ENCODE results near the gene DCLK1. TPM values are rescaled to one million over a fixed set of nuclear protein-coding genes. Genes with fewer than 3 reads are reported as not detected.

The DCLK1 gene
- total RNA-seq, 1 experiment from 2014 or later: 0.10 TPM

GRCh38 chr13:36151591-36151990, 20.4 kb upstream of the DCLK1 start:
- Histone ChIP-seq H3K9me2 (ENCODE audit: insufficient read depth) (no peaks in the 10 kb centered on the region), H3K27ac (ENCODE audit: low read depth, low read length) (no peak overlapping the region), H3K9me3 (ENCODE audit: control insufficient read depth in 1 of 2, insufficient read depth in 1 of 2, low read depth in 1 of 2, low read length in 2 of 2) (peaks cover 0 to 24% of the 10 kb centered on the region in 2 experiments; a peak in 2 of 4 replicates), H3K4me3 (replicated peaks in 1 of 2; ENCODE audit: low read depth in 1 of 2, low read length in 2 of 2) (no peak overlapping the region), H3K36me3 (ENCODE audit: control insufficient read depth in 1 of 2, insufficient read depth in 2 of 2, low read length in 2 of 2) (no peaks in the 10 kb centered on the region), H4K20me1 (ENCODE audit: insufficient read depth) (no peaks in the 10 kb centered on the region), H3K79me2 (ENCODE audit: insufficient read depth, low read length) (no peaks in the 10 kb centered on the region), H3K27me3 (ENCODE audit: insufficient read depth, low read length) (no peaks in the 10 kb centered on the region), H3K4me2 (ENCODE audit: low read length) (no peak overlapping the region), H2AFZ (ENCODE audit: low read depth, low read length, poor library complexity, severe bottlenecking) (no peak overlapping the region), H3K9ac (ENCODE audit: low read length) (no peak overlapping the region), H3K4me1 (ENCODE audit: control insufficient read depth in 1 of 2, insufficient read depth in 2 of 2, low read length in 2 of 2) (no peaks in the 10 kb centered on the region)
- intact Hi-C loops (cut with micrococcal nuclease): no loop called here
- DNase-seq (ENCODE audit: low read depth, low spot score): no peak
- TF ChIP-seq SIN3A (IDR thresholded peaks at IDR 0.05; ENCODE audit: low read depth) (no peak), POLR2A (IDR thresholded peaks at IDR 0.05; ENCODE audit: borderline replicate concordance, extremely low read depth, insufficient read depth, insufficient read length) (no peak), CEBPB (IDR thresholded peaks at IDR 0.05; ENCODE audit: low read depth) (no peak), EGR1 (IDR thresholded peaks at IDR 0.05; ENCODE audit: low read depth) (no peak), SP1 (IDR thresholded peaks at IDR 0.05; ENCODE audit: low read depth) (no peak), ZBTB33 (IDR thresholded peaks at IDR 0.05; ENCODE audit: extremely low read depth, insufficient replicate concordance, low read length) (no peak), CBX3 (IDR thresholded peaks at IDR 0.05; ENCODE audit: low read depth) (no peak), SRF (IDR thresholded peaks at IDR 0.05; ENCODE audit: low read depth) (no peak), JUND (IDR thresholded peaks at IDR 0.05) (no peak)
- no TSS peak for BruUV-seq (replicated peaks)
- ChIA-PET RAD21 (ENCODE audit: low non-redundant PET in 1 of 2, low total read pairs in 2 of 2, uncharacterized antibody in 2 of 2, unreplicated experiment in 2 of 2) (no interaction called here), CTCF (no interaction called here), POLR2A (no interaction called here)
- no peak for ATAC-seq

GRCh38 chr13:36148446-36148845, 17.3 kb upstream of the DCLK1 start:
- no peaks in the 10 kb centered on the region for H3K27me3 ChIP-seq (ENCODE audit: insufficient read depth, low read length)
- intact Hi-C loops (cut with micrococcal nuclease): no loop called here
- no peaks in the 10 kb centered on the region for H3K79me2 ChIP-seq (ENCODE audit: insufficient read depth, low read length)
- CTCF ChIA-PET: no interaction called here
- RAD21 ChIA-PET (ENCODE audit: low non-redundant PET in 1 of 2, low total read pairs in 2 of 2, uncharacterized antibody in 2 of 2, unreplicated experiment in 2 of 2): no interaction called here
- no peaks in the 10 kb centered on the region for H3K4me1 ChIP-seq (ENCODE audit: control insufficient read depth in 1 of 2, insufficient read depth in 2 of 2, low read length in 2 of 2)
- H3K9ac ChIP-seq (ENCODE audit: low read length): no peak overlapping the region
- no peak for DNase-seq (ENCODE audit: low read depth, low spot score)
- no peak for ATAC-seq
- no peaks in the 10 kb centered on the region for H3K9me2 ChIP-seq (ENCODE audit: insufficient read depth)
- POLR2A ChIA-PET: no interaction called here
- no peak overlapping the region for H3K27ac ChIP-seq (ENCODE audit: low read depth, low read length)
- H3K4me2 ChIP-seq (ENCODE audit: low read length): no peak overlapping the region
- no TSS peak for BruUV-seq (replicated peaks)
- no peaks in the 10 kb centered on the region for H4K20me1 ChIP-seq (ENCODE audit: insufficient read depth)
- H3K9me3 ChIP-seq (ENCODE audit: control insufficient read depth in 1 of 2, insufficient read depth in 1 of 2, low read depth in 1 of 2, low read length in 2 of 2): peaks cover 11 to 15% of the 10 kb centered on the region in 2 experiments; a peak in 2 of 4 replicates
- no peak overlapping the region for H3K4me3 ChIP-seq (replicated peaks in 1 of 2; ENCODE audit: low read depth in 1 of 2, low read length in 2 of 2)
- H2AFZ ChIP-seq (ENCODE audit: low read depth, low read length, poor library complexity, severe bottlenecking): no peak overlapping the region
- no peaks in the 10 kb centered on the region for H3K36me3 ChIP-seq (ENCODE audit: control insufficient read depth in 1 of 2, insufficient read depth in 2 of 2, low read length in 2 of 2)
- TF ChIP-seq ZNF274 (IDR thresholded peaks at IDR 0.05; ENCODE audit: low read depth, low read length): no peak
- no peak for TF ChIP-seq RAD21 (IDR thresholded peaks at IDR 0.05; ENCODE audit: low read depth)
- no peak for TF ChIP-seq FOSL1 (IDR thresholded peaks at IDR 0.05; ENCODE audit: low read depth)
- no peak for TF ChIP-seq POLR2AphosphoS5 (IDR thresholded peaks at IDR 0.05; ENCODE audit: low read depth, low read length)
- TF ChIP-seq CBX3 (IDR thresholded peaks at IDR 0.05; ENCODE audit: low read depth): no peak
- no peak for TF ChIP-seq EZH2 (IDR thresholded peaks at IDR 0.05)
- TF ChIP-seq SIN3A (IDR thresholded peaks at IDR 0.05; ENCODE audit: low read depth): no peak
- TF ChIP-seq REST (IDR thresholded peaks at IDR 0.05; ENCODE audit: low read depth): no peak
- TF ChIP-seq ZFX (IDR thresholded peaks at IDR 0.05): no peak
- no peak for TF ChIP-seq YY1 (IDR thresholded peaks at IDR 0.05; ENCODE audit: extremely low read depth, insufficient replicate concordance, low read depth, low read length)
- TF ChIP-seq MAX (IDR thresholded peaks at IDR 0.05): no peak
- no peak for TF ChIP-seq TCF7L2 (IDR thresholded peaks at IDR 0.05; ENCODE audit: borderline replicate concordance, extremely low read depth, insufficient read depth, insufficient read length)
